Measurements from ENCODE around the gene SPINK1.
A peak's percentile ranks its signal among the peaks of the same experiment; 100 is the strongest.

The SPINK1 gene

GRCh38 chr5:147859962-147860640, 28.6 kb upstream of the SPINK1 start:
- TF ChIP-seq CTCF (IDR thresholded peaks at IDR 0.05; ENCODE audit: low read depth, low read length): no peak
- in situ Hi-C loops (cut with HindIII; ENCODE audit: low sequenced_read_pairs): no loop called here
- no peak for DNase-seq (ENCODE audit: low read depth, low spot score)
- H3K4me3 ChIP-seq (ENCODE audit: low read depth, low read length): no peak overlapping the region

DNA sequence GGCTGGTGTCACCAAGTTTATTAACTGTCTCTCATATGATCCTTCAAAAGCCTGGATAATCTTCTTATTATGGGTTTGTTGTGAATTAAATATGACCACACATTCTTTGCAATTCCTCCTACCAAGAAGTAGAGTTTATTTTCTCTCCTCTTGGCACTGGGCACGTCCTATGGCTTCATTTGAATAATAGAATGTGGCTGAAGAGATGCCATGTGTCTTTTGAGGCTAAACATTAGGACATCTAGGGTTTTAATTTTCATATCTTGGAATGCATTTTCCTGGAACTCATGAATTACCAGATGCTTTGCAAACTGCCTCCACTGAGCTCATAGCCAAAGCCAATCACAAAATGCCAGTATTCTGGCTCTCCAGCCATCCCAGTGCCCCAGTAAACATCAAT, 27.1 kb upstream of the SPINK1 start:
- H3K4me3 ChIP-seq (ENCODE audit: low read depth, low read length): no peak overlapping the region
- in situ Hi-C loops (cut with HindIII; ENCODE audit: low sequenced_read_pairs): no loop called here
- DNase-seq (ENCODE audit: low read depth, low spot score): no peak
- TF ChIP-seq CTCF (IDR thresholded peaks at IDR 0.05; ENCODE audit: low read depth, low read length): no peak

GRCh38 chr5:147857302-147858129, 26.0 kb upstream of the SPINK1 start:
- in situ Hi-C loops (cut with HindIII; ENCODE audit: low sequenced_read_pairs): no loop called here
- DNase-seq (ENCODE audit: low read depth, low spot score): peak; percentile 65
- peak; percentile 83 for TF ChIP-seq CTCF (IDR thresholded peaks at IDR 0.05; ENCODE audit: low read depth, low read length)

GRCh38 chr5:147856801-147857200, 25.3 kb upstream of the SPINK1 start:
- no peak for DNase-seq (ENCODE audit: low read depth, low spot score)
- in situ Hi-C loops (cut with HindIII; ENCODE audit: low sequenced_read_pairs): no loop called here
- no peak overlapping the region for H3K4me3 ChIP-seq (ENCODE audit: low read depth, low read length)
- TF ChIP-seq CTCF (IDR thresholded peaks at IDR 0.05; ENCODE audit: low read depth, low read length): no peak

More at GRCh38 chr5:147857302-147858129, 26.0 kb upstream of the SPINK1 start:
- no peak overlapping the region for H3K4me3 ChIP-seq (ENCODE audit: low read depth, low read length)

DNA sequence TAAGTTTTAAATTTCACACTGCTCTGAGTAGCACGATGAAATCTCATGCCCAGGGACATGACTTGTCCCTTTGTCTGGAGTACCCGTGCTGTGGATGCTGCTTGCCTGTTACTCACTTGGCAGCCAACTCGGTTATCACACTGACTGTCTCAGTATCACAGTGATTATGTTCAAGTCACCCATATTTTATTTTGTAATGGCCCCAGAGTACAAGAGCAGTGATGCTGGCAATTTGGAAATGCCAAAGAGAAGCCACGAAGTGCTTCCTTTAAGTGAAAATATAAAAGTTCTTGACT, 24.3 kb upstream of the SPINK1 start:
- DNase-seq (ENCODE audit: low read depth, low spot score): no peak
- TF ChIP-seq CTCF (IDR thresholded peaks at IDR 0.05; ENCODE audit: low read depth, low read length): no peak
- in situ Hi-C loops (cut with HindIII; ENCODE audit: low sequenced_read_pairs): no loop called here
- H3K4me3 ChIP-seq (ENCODE audit: low read depth, low read length): no peak overlapping the region

DNA sequence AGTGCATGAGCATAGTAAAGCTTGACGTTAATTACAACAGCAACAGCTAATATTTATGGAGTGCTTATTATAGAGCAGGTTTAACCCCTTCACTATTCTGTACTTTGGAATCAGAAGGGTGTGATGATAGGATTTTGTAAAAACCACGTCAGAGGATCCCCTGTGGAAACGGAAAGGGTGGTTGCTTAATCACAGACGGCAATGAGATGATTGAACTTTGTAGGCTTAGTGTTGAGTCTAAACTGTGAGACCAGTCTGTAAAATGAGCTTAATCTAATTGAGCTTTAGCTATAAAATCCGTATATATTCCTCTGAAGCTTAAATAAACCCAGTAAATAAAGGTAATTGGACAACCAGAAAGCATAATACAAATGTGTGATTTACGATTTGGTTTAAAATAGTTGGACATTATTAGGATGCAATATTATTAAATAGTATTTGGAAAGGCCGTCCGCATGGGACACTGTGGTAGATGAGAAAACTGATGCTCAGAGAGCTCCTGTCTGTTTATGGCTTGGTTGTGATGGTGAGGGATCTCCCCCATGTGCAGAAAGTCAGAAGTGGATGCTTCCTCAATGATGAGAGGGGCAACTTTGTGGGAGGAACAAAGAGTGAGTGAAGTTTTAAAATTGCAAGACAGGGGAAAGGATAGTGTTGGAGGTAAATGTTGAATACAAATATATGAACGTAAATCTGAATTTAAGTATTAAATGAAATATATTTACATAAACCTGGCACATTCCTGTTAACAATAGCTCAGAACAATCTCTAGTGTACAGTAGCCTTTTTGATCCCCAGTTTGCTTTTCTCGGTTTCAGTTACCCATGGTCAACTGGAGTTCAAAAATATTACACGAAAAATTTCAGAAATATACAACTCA, 23.7 kb upstream of the SPINK1 start:
- no peak for TF ChIP-seq CTCF (IDR thresholded peaks at IDR 0.05; ENCODE audit: low read depth, low read length)
- DNase-seq (ENCODE audit: low read depth, low spot score): no peak
- in situ Hi-C loops (cut with HindIII; ENCODE audit: low sequenced_read_pairs): no loop called here
- H3K4me3 ChIP-seq (ENCODE audit: low read depth, low read length): no peak overlapping the region
